Measurements from ENCODE around the gene MORN2. TPM values are rescaled to one million over a fixed set of nuclear protein-coding genes. Genes with fewer than 3 reads are reported as not detected.

Gene MORN2
- total RNA-seq, 1 experiment from 2014 or later = 8.0 TPM

DNA sequence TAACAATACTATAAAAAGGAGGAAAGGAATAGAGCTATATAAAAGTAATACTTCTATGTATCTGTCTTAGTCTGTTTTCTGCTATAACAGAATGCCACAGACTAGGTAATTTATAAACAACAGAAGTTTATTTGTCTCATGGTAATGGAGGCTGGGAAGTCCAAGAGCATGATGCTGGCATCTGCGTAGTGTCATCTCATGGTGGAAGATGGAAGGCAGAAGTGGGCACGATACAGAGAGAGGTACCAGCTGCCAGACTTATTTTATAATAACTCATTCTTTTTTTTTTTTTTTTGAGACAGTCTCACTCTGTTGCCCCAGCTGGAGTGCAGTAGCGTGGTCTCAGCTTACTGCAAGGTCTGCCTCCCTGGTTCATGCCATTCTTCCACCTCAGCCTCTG is 4.3 kb upstream of the MORN2 start:
- no peak overlapping the region for H3K9ac ChIP-seq (ENCODE audit: extremely low read depth, insufficient read length, low read length)
- H3K79me1 ChIP-seq (ENCODE audit: insufficient read depth, low read depth, low read length, poor library complexity, severe bottlenecking) = no peaks in the 10 kb centered on the region
- H3K23ac ChIP-seq (ENCODE audit: insufficient read length, low read depth, low read length) = no peak overlapping the region
- no peak overlapping the region for H2BK20ac ChIP-seq (ENCODE audit: low read depth, low read length, poor library complexity, severe bottlenecking)
- H4K20me1 ChIP-seq (ENCODE audit: control insufficient read depth, insufficient read depth, insufficient read length) = peaks cover 2% of the 10 kb centered on the region
- H3K23me2 ChIP-seq (ENCODE audit: insufficient read length, low read depth, low read length, poor library complexity, severe bottlenecking) = peaks cover 12% of the 10 kb centered on the region
- no peak for TF ChIP-seq CTCF (conservative IDR thresholded peaks at IDR 0.05)
- no peak overlapping the region for H3K27ac Mint-ChIP-seq
- no peak overlapping the region for H3K4me2 ChIP-seq (ENCODE audit: insufficient read depth, insufficient read length, low read length)
- H2AK5ac ChIP-seq (ENCODE audit: insufficient read length, low read length) = no peak overlapping the region
- H4K91ac ChIP-seq (ENCODE audit: insufficient read length, low read depth, low read length) = no peak overlapping the region
- WGBS (ENCODE audit: extremely low coverage, insufficient read length, low lambda C conversion rate) = no CpG with 5 or more reads among the region's 3 CpGs
- H3K4me1 Mint-ChIP-seq = peaks cover 10 to 14% of the 10 kb centered on the region in 2 experiments
- H3K4me1 ChIP-seq (ENCODE audit: insufficient read depth, low read length) = no peaks in the 10 kb centered on the region
- H2BK12ac ChIP-seq (ENCODE audit: insufficient read length, low read depth, low read length) = no peak overlapping the region
- no peak overlapping the region for H3K14ac ChIP-seq (ENCODE audit: insufficient read depth, low read length)
- H3K18ac ChIP-seq (ENCODE audit: insufficient read length, low read depth, low read length) = no peak overlapping the region
- H3K9me3 ChIP-seq (ENCODE audit: control insufficient read depth, low read depth, low read length) = no peaks in the 10 kb centered on the region
- H2BK5ac ChIP-seq (ENCODE audit: insufficient read length, low read length) = no peak overlapping the region
- no peak overlapping the region for H3K27ac ChIP-seq (ENCODE audit: insufficient read length, low read depth, low read length)
- peaks cover 0 to 10% of the 10 kb centered on the region in 2 experiments; a peak in 3 of 5 replicates for H3K9me3 Mint-ChIP-seq
- H3T11ph ChIP-seq (ENCODE audit: low read length) = no peak overlapping the region
- no peak overlapping the region for H3K56ac ChIP-seq (ENCODE audit: insufficient read length, low read depth, low read length)
- H3K36me3 Mint-ChIP-seq (ENCODE audit: insufficient read depth in 1 of 3, low read depth in 3 of 3) = peaks cover 6 to 22% (median 11%) of the 10 kb centered on the region in 3 experiments; a peak in 6 of 7 replicates
- no peak overlapping the region for H2BK15ac ChIP-seq (ENCODE audit: low read depth, low read length)
- H4K5ac ChIP-seq (ENCODE audit: insufficient read length, low read depth, low read length) = no peak overlapping the region
- no peak overlapping the region for H4K8ac ChIP-seq (replicated peaks; ENCODE audit: insufficient read length, low read depth, low read length)
- no peak overlapping the region for H2BK120ac ChIP-seq (ENCODE audit: low read depth, low read length, poor library complexity, severe bottlenecking)
- no peak overlapping the region for H3K4me3 Mint-ChIP-seq
- no peak overlapping the region for H2AFZ ChIP-seq (ENCODE audit: low read length)
- H3K79me2 ChIP-seq (ENCODE audit: insufficient read depth, low read length) = peaks cover 2% of the 10 kb centered on the region; the same call in 1 of the 2 replicates
- H3K27me3 Mint-ChIP-seq (ENCODE audit: low read depth) = no peaks in the 10 kb centered on the region
- no peak overlapping the region for H3K4ac ChIP-seq (ENCODE audit: low read depth, low read length)
- no peaks in the 10 kb centered on the region for H3K27me3 ChIP-seq (ENCODE audit: insufficient read depth, low read length)
- no peak for DNase-seq
